Lung (tissue), 12 donors: ENCODE results near the gene ROS1. TPM values are rescaled to one million over a fixed set of nuclear protein-coding genes. Genes with fewer than 3 reads are reported as not detected.
A peak's percentile ranks its signal among the peaks of the same experiment; 100 is the strongest.

Source experiments
- ATAC-seq: fragments of 200-7000 bp; cut with Tn5 transposase; one replicate; pipeline ENCODE4 v1.9.1; 2020; ENCODE audit warnings: moderate number of reproducible peaks; ENCODE audit not compliant: insufficient read depth, low FRiP score
- DNase-seq, 3 donors: peaks; one replicate each; pipeline ENCODE4 v3.0.0-alpha.2; 2013 to 2017
- H3K27ac ChIP-seq, 2 donors: one replicate each; pipeline ENCODE4 v1.5.1; 2013; ENCODE audit warnings: mild to moderate bottlenecking in 2 of 2, moderate library complexity in 2 of 2, control low read depth in 1 of 2, inconsistent platforms in 1 of 2, low read depth in 1 of 2, low read length in 1 of 2
- H3K27me3 ChIP-seq, 3 donors: one replicate each; pipeline ENCODE4 v1.5.1; 2013; ENCODE audit warnings: low read length in 2 of 3; ENCODE audit not compliant: control insufficient read depth in 3 of 3, insufficient read depth in 3 of 3
- H3K36me3 ChIP-seq, 4 donors: one replicate each; pipeline ENCODE4 v1.5.1; 2013; ENCODE audit warnings: low read length in 4 of 4, mild to moderate bottlenecking in 1 of 4, moderate library complexity in 1 of 4; ENCODE audit not compliant: control insufficient read depth in 4 of 4, insufficient read depth in 4 of 4
- H3K4me1 ChIP-seq, 5 donors: one replicate each; pipeline ENCODE4 v1.5.1; 2013; ENCODE audit warnings: low read length in 5 of 5, mild to moderate bottlenecking in 2 of 5, moderate library complexity in 1 of 5; ENCODE audit not compliant: control insufficient read depth in 5 of 5, insufficient read depth in 5 of 5
- H3K4me3 ChIP-seq: one replicate; pipeline ENCODE4 v1.5.1; 2013; ENCODE audit warnings: mild to moderate bottlenecking, control low read depth, moderate library complexity
- H3K9ac ChIP-seq, 2 donors: one replicate each; pipeline ENCODE4 v1.5.1; 2013; ENCODE audit warnings: low read length in 2 of 2, control low read depth in 1 of 2; ENCODE audit not compliant: insufficient read depth in 1 of 2
- H3K9me3 ChIP-seq, 4 donors: one replicate each; pipeline ENCODE4 v1.5.1; 2013; ENCODE audit warnings: low read length in 3 of 4, mild to moderate bottlenecking in 1 of 4, moderate library complexity in 1 of 4; ENCODE audit not compliant: control insufficient read depth in 4 of 4, insufficient read depth in 3 of 4
- WGBS, 2 donors: extraction: QIAGEN DNeasy Blood & Tissue Kit; methylation state at CpG; one replicate each; pipeline ENCODE4 v1.1.7; 2013; 5-methylcytosine and 5-hydroxymethylcytosine counted together
- polyA plus RNA-seq, 2 donors: library from polyadenylated mRNA; stranded (reverse); fragments of 200-250 nt; gene quantifications; one replicate each; pipeline ENCODE4 v1.2.1, GENCODE V29; 2013
- total RNA-seq, 2 donors: library from RNA; depleted of rRNA in 1 of 2; stranded (reverse); fragments of >200 nt in 1 of 2; gene quantifications; one replicate each; pipeline ENCODE4 v1.2.1, GENCODE V29; 2014 to 2021
- TF ChIP-seq, protein P1 (sequence below): IDR thresholded peaks from 2 replicates; pipeline ENCODE4 v1.5.1; 2012; ENCODE audit warnings: mild to moderate bottlenecking; ENCODE audit errors: control extremely low read depth, extremely low read depth
- donor health status: control.
- donor health status: control.
- donor health status: Bipolar disorder and iron deficiency.
- donor health status: healthy.
- donor health status: DM: yes; HTN: yes; CAD: no.

The ROS1 gene
- total and polyA plus RNA-seq, 4 donors = 15.5 to 263 (median 59.4) TPM

DNA sequence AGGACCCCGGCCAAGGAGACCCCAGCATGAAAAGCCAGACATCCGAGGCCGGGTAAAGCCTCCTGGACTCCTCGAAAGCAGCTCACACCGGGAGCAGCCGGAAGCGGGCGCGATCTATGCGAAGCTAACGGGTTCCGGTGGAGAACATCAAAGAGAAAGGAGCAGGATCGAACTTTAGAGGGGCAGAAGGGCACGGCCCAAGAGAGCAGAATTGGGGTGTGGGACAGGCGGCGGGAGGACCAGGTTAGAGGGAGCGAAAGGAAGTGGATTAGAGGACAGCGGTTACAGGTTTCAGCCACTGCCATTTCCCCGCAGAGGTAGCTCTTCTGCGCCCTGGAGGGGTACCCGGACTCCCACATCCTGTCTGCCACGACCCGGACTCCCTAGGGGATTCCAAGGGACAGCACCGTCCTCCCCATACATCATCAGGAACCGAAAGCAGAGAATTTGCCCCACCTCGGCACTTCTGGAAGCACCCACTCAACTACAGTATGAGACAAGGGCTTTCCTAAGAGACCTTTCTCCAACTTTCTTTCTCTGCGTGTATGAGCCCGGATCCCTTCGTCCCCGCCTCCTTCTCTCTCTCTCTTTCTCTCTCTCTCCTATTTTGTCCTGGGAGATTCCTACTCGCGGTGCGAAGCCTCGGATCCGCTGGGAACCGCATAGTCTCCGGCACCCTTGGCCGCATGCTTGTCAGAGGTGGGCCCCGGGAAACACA lies 160.9 kb downstream of the ROS1 start:
- DNase-seq (peak; percentile 30 to 57 (median 35)), ATAC-seq (no peak)
- Histone ChIP-seq H3K9ac (no peak overlapping the region), H3K4me1 (peaks cover 0 to 20% (median 2%) of the 10 kb centered on the region in 5 donors), H3K4me3 (peak overlapping the region; percentile 0), H3K36me3 (no peaks in the 10 kb centered on the region), H3K9me3 (peaks cover 0 to 13% (median 0%) of the 10 kb centered on the region in 4 donors), H3K27me3 (peaks cover 14 to 96% (median 92%) of the 10 kb centered on the region in 3 donors), H3K27ac (no peak overlapping the region)
- WGBS, 2 donors = 1 to 3% methylated on average over 38 to 39 of the region's 39 CpGs
- TF ChIP-seq, protein P1, sequence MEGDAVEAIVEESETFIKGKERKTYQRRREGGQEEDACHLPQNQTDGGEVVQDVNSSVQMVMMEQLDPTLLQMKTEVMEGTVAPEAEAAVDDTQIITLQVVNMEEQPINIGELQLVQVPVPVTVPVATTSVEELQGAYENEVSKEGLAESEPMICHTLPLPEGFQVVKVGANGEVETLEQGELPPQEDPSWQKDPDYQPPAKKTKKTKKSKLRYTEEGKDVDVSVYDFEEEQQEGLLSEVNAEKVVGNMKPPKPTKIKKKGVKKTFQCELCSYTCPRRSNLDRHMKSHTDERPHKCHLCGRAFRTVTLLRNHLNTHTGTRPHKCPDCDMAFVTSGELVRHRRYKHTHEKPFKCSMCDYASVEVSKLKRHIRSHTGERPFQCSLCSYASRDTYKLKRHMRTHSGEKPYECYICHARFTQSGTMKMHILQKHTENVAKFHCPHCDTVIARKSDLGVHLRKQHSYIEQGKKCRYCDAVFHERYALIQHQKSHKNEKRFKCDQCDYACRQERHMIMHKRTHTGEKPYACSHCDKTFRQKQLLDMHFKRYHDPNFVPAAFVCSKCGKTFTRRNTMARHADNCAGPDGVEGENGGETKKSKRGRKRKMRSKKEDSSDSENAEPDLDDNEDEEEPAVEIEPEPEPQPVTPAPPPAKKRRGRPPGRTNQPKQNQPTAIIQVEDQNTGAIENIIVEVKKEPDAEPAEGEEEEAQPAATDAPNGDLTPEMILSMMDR = no peak

DNA sequence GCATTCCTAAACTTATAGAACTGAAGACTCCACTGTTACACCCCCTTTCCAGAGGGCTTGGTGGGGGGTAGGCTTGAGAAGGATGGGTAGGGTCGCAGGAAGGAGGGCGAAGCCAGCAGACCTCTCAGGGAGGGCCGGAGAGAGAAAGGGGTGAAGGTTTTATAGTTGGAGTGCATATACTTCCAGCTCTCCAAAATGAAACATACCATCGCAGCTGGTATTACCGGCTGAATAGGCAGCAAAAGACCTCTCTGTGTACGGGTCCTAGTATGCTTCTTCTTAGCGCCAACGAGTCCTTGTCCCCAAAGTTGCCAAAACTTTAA lies 161.4 kb downstream of the ROS1 start:
- Histone ChIP-seq H3K36me3 (no peaks in the 10 kb centered on the region), H3K4me3 (no peak overlapping the region), H3K27me3 (peaks cover 14 to 96% (median 92%) of the 10 kb centered on the region in 3 donors), H3K27ac (no peak overlapping the region), H3K4me1 (peaks cover 0 to 20% (median 0%) of the 10 kb centered on the region in 5 donors), H3K9ac (no peak overlapping the region), H3K9me3 (peaks cover 0 to 13% (median 0%) of the 10 kb centered on the region in 4 donors)
- DNase-seq (peak in 1 of 3 donors; percentile 29), ATAC-seq (no peak)
- WGBS, 2 donors = 3 to 4% methylated on average over 8 of the region's 8 CpGs
- TF ChIP-seq, protein P1 = no peak

DNA sequence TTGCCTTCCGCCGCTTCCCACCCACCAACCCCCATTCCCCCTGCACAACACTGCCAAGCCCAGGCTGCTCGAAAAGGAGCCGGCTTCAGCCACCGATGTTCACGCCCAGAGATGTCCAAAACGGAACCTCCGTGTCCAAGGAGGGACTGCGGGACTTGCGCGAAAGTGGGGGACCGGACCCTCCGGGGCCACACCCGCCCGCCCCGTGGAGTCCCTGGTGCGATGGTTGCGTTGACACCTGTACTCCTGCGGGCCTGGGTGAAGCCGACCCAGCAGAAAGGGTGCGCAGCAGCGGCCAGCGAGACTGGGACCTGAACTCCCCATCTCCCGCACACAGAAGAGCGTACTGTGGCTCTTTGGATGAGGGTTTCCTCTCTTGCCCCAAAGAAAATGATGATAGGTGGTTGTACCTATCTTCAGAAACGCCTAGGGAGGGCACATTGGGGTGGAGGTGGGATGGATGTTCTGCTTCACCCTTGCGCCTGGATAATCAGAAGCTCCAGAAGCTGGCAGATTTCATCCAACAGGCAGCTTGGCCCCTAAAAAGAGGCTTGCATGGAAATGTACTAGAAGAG lies 162.3 kb downstream of the ROS1 start:
- Histone ChIP-seq H3K27me3 (peaks cover 10 to 90% (median 84%) of the 10 kb centered on the region in 3 donors), H3K27ac (no peak overlapping the region), H3K9ac (no peak overlapping the region), H3K4me3 (no peak overlapping the region), H3K36me3 (no peaks in the 10 kb centered on the region), H3K4me1 (peaks cover 0 to 20% (median 0%) of the 10 kb centered on the region in 5 donors), H3K9me3 (peaks cover 0 to 13% (median 0%) of the 10 kb centered on the region in 4 donors)
- 13 to 15% methylated on average over 27 of the region's 27 CpGs for whole genome bisulfite sequencing, 2 donors
- ATAC-seq = no peak
- TF ChIP-seq, protein P1 = no peak
- DNase-seq = peak in 1 of 3 donors; percentile 9
